GM23248 (cell line): ENCODE measurements around the gene ACOT11.

ENCODE experiments used
- EZH2 ChIP-seq: fragments of 200-600 bp; sonication (generic); IDR thresholded peaks from 2 replicates; pipeline ENCODE4 v1.6.1; 2018; ENCODE audit warnings: antibody characterized with exemption, mild to moderate bottlenecking; ENCODE audit not compliant: insufficient read depth, poor library complexity, severe bottlenecking
- EZH2phosphoT487 ChIP-seq: fragments of 200-600 bp; sonication (generic); IDR thresholded peaks from 2 replicates; pipeline ENCODE4 v1.6.1; 2018; ENCODE audit warnings: antibody characterized with exemption, moderate library complexity, mild to moderate bottlenecking, low read depth; ENCODE audit not compliant: insufficient read depth

DNA sequence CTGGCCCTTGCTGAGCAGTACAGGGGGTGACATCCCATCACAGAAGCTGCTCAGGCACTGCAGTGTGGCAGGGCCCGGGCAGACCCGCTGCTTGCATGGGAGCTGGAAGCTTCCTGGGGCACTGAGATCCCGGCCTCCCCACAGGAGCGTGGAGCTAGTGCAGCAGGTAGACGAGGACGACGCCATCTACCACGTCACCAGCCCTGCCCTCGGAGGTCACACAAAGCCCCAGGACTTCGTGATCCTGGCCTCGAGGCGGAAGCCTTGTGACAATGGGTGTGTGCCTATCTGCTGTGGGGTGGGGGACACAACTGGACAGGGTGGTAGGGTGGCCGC is 58.9 kb downstream of the ACOT11 start:
- TF ChIP-seq EZH2phosphoT487: no peak
- TF ChIP-seq EZH2: no peak
